Upper lobe of left lung (tissue), 6 donors: ENCODE data around the gene SBNO1. TPM values are rescaled to one million over a fixed set of nuclear protein-coding genes. Genes with fewer than 3 reads are reported as not detected.

Experiments used
- ATAC-seq, 2 donors: fragments of 200-7000 bp; cut with Tn5 transposase; one replicate each; pipeline ENCODE4 v1.9.1; 2022; ENCODE audit warnings: mild to moderate bottlenecking in 2 of 2, moderate library complexity in 2 of 2; ENCODE audit not compliant: low FRiP score in 2 of 2
- DNase-seq, 2 donors: peaks; one replicate each; pipeline ENCODE4 v3.0.0-alpha.2; 2019 to 2020
- H3K27ac ChIP-seq, 4 donors: fragments of 200-600 bp; sonication (generic); one replicate each; pipeline ENCODE4 v1.5.1; 2016 to 2019
- H3K27me3 ChIP-seq, 4 donors: fragments of 200-600 bp; sonication (generic); one replicate each; pipeline ENCODE4 v1.5.1; 2017 to 2019
- H3K36me3 ChIP-seq, 4 donors: fragments of 200-600 bp; sonication (generic); one replicate each; pipeline ENCODE4 v1.5.1; 2016 to 2019
- H3K4me1 ChIP-seq, 4 donors: fragments of 200-600 bp; sonication (generic); one replicate each; pipeline ENCODE4 v1.5.1; 2018 to 2019
- H3K4me3 ChIP-seq, 4 donors: fragments of 200-600 bp; sonication (generic); one replicate each; pipeline ENCODE4 v1.5.1; 2017 to 2019; ENCODE audit warnings: mild to moderate bottlenecking in 2 of 4, moderate library complexity in 1 of 4
- H3K9me3 ChIP-seq, 4 donors: fragments of 200-600 bp; sonication (generic); one replicate each; pipeline ENCODE4 v1.5.1; 2018 to 2019
- EP300 ChIP-seq, 4 donors: sonication (generic); formaldehyde crosslinking; IDR thresholded peaks; one replicate each; pipeline ENCODE4 v1.5.1; 2017; ENCODE audit warnings: antibody characterized with exemption in 4 of 4, control low read depth in 2 of 4
- POLR2A ChIP-seq, 4 donors: fragments of 450-650 bp; IDR thresholded peaks; one replicate each; pipeline ENCODE4 v1.5.1; 2016 to 2017; ENCODE audit warnings: antibody characterized with exemption in 4 of 4, mild to moderate bottlenecking in 2 of 4
- POLR2AphosphoS5 ChIP-seq, 2 donors: sonication (generic); formaldehyde crosslinking; IDR thresholded peaks; one replicate each; pipeline ENCODE4 v1.5.1; 2017; ENCODE audit warnings: antibody characterized with exemption in 2 of 2
- WGBS, 2 donors: methylation state at CpG; one replicate each; pipeline ENCODE4 v1.1.5; 2017 to 2018; 5-methylcytosine and 5-hydroxymethylcytosine counted together
- total RNA-seq, 6 donors: library from RNA; depleted of rRNA in 4 of 6; stranded (reverse); fragments of >200 nt in 4 of 6; gene quantifications; one replicate each; pipeline versions ENCODE4 v1.1.0 to v1.2.1, GENCODE V29; 2016 to 2021
- TF ChIP-seq, protein P1 (sequence below), 6 experiments: fragments of 450-650 bp in 4 of 6; fragments of 200-600 bp in 2 of 6; sonication (generic) in 2 of 6; IDR thresholded peaks; one replicate each; pipeline ENCODE4 v1.5.1; 2016 to 2019; ENCODE audit warnings: antibody characterized with exemption in 6 of 6
- donor health status: DM: no; HTN: no; CAD: no; lungs with moderate emphysema.
- donor health status: DM: no; HTN: yes; CAD: no; lungs with severe emphysema.

SBNO1 gene
- total RNA-seq, 6 donors from 2014 or later = 7.5 to 25.2 (median 20.3) TPM

DNA sequence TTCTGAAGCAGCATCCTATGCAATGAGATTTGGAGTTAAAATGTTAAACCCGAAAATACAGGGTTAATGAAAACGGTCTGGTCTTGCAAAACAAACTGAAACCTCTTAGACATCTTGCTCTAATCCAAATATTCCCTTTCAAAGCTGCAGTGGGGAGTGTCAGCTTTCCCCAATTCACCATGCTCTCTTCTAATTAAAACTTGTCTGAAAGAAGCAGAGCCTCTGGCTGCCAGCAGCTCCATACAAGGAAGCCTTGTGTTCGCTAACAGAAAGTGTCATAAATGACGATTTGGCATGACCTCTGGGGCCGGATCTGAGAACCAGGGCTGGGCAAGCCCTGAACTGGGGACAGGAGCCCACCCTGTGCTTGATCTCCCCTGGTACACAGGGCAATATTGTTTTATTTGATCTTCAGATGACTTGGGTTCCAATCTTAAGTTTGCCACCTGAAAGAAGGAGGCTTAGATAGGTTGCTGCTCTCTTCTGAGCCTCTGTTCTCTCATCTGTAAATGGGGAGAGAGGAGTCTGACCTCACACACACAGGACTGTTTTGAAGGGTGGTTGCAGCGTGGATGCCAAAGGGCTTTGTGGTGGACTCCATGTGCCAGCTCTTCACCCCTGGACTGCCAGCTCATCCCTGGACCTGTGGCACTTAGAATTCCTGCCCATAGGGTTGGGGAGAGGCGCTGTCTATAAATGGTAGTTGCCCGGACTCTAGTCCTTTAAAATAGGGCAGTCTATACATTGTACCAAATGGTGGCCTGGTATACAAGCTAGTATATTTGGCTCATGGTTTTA is 27.1 kb upstream of the SBNO1 start:
- H3K4me1 ChIP-seq = peaks cover 36 to 60% (median 38%) of the 10 kb centered on the region in 4 donors
- TF ChIP-seq EP300 (IDR thresholded peaks at IDR 0.05) (no peak), POLR2A (IDR thresholded peaks at IDR 0.05) (no peak), POLR2AphosphoS5 (IDR thresholded peaks at IDR 0.05) (no peak)
- TF ChIP-seq, protein P1, sequence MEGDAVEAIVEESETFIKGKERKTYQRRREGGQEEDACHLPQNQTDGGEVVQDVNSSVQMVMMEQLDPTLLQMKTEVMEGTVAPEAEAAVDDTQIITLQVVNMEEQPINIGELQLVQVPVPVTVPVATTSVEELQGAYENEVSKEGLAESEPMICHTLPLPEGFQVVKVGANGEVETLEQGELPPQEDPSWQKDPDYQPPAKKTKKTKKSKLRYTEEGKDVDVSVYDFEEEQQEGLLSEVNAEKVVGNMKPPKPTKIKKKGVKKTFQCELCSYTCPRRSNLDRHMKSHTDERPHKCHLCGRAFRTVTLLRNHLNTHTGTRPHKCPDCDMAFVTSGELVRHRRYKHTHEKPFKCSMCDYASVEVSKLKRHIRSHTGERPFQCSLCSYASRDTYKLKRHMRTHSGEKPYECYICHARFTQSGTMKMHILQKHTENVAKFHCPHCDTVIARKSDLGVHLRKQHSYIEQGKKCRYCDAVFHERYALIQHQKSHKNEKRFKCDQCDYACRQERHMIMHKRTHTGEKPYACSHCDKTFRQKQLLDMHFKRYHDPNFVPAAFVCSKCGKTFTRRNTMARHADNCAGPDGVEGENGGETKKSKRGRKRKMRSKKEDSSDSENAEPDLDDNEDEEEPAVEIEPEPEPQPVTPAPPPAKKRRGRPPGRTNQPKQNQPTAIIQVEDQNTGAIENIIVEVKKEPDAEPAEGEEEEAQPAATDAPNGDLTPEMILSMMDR (IDR thresholded peaks at IDR 0.05) = no peak
- DNase-seq = no peak
- no peaks in the 10 kb centered on the region for H3K9me3 ChIP-seq
- 64 to 70% methylated on average over 8 of the region's 8 CpGs for WGBS, 2 donors
- no peak for ATAC-seq
- no peaks in the 10 kb centered on the region for H3K27me3 ChIP-seq
- peaks cover 22 to 60% (median 41%) of the 10 kb centered on the region in 4 donors for H3K36me3 ChIP-seq
- peak overlapping the region in 1 of 4 donors; percentile 86 for H3K4me3 ChIP-seq
- peak overlapping the region; percentile 85 to 92 (median 90) for H3K27ac ChIP-seq

DNA sequence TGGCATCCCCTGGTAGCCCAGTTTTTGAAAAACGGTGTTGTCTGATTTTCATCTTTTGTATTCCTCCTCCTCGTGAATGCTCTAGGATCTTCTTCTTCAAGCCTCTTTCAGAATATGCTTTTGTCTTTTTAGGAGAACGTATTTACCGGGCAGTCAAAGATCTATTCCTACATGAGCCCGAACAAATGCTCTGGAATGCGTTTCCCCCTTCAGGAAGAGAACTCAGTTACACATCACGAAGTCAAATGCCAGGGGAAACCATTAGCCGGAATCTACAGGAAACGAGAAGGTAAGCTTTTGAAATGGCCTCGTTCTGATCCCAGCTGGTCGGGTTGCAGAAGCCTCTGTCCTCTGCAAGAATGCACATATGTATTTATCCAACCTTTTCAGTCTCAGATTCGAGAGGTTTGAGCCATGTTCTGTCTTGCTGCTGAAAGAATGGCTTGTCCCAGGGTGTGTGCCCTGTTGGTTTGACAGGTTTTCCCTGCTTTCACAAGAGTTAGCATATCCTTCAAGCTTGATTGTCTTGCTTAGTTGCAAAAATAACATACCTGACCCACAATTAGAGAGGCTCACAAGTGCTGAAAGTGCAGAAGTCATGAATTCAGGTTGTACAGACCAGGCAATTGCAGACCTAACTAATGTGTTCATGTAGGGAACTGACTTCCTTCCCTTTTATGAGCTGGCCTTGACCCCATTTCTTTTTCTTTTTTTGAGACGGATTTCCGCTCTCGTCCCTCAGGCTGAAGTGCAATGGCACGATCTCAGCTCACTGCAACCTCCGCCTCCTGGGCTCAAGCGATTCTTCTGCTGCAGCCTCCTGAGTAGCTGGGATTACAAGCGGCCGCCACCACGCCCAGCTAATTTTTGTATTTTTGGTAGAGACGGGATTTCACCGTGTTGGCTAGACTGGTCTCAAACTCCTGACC is 26.1 kb upstream of the SBNO1 start:
- Histone ChIP-seq H3K27ac (peak overlapping the region; percentile 85 to 92 (median 90)), H3K4me3 (peak overlapping the region in 3 of 4 donors; percentile 79 to 86 (median 84)), H3K4me1 (peaks cover 36 to 60% (median 38%) of the 10 kb centered on the region in 4 donors), H3K27me3 (no peaks in the 10 kb centered on the region), H3K9me3 (no peaks in the 10 kb centered on the region), H3K36me3 (peaks cover 13 to 50% (median 31%) of the 10 kb centered on the region in 4 donors)
- TF ChIP-seq POLR2A (IDR thresholded peaks at IDR 0.05) (peak in 1 of 4 donors; percentile 40), EP300 (IDR thresholded peaks at IDR 0.05) (no peak), POLR2AphosphoS5 (IDR thresholded peaks at IDR 0.05) (peak; percentile 21 to 29)
- TF ChIP-seq, protein P1 (IDR thresholded peaks at IDR 0.05) = no peak
- WGBS, 2 donors = 33 to 42% methylated on average over 23 of the region's 23 CpGs
- peak in 1 of 2 donors; percentile 44 for DNase-seq
- ATAC-seq = peak; percentile 8 to 78

DNA sequence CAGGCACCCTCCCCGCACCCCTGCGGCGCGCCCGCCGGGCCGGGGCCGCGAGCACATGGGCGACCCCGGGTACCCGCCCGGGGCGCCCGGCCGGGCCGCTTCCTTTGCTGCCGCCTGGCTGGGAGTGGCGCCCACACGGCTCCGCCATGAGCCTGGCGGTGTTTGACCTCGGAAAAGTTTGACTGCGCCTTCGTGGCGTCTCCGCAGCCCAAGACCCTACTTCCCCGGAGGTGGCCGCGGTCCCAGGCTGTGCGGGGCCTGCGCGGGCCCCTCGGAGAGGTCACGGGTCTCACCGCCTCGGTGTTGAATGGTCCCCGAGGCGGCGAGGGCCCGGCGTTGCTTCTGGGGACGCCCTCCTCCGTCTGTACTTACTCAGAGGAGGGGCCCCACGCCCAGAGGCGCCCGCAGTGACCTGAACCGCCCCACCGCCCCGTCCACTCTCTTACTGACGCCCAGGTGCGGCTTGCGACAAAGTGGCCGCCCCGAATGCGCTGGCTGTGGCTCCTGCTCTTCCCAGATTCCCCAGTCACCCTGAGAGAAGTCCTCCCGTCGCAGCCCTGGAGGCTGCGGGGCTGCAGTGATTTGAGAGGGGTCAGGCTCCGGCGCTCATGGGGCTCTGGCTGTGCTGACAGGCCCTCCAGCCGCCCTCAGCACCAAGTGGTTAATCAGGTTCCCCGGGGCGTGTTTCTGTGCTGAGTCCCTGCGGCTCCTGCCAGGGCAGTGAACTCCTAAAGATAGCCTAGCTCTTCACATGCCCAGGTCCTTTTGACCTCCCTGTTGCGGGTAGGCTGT is 25.1 kb upstream of the SBNO1 start:
- Histone ChIP-seq H3K27me3 (no peaks in the 10 kb centered on the region), H3K36me3 (peaks cover 10 to 40% (median 21%) of the 10 kb centered on the region in 4 donors), H3K9me3 (no peaks in the 10 kb centered on the region), H3K4me3 (peak overlapping the region; percentile 57 to 86 (median 82)), H3K4me1 (peaks cover 40 to 60% (median 42%) of the 10 kb centered on the region in 4 donors), H3K27ac (peak overlapping the region; percentile 85 to 92 (median 90))
- peak; percentile 90 to 91 for DNase-seq
- WGBS, 2 donors = 3 to 12% methylated on average over 28 to 39 of the region's 66 CpGs
- ATAC-seq = peak; percentile 67 to 91
- TF ChIP-seq EP300 (IDR thresholded peaks at IDR 0.05) = no peak
- TF ChIP-seq, protein P1 (IDR thresholded peaks at IDR 0.05) = peak in 1 of 6 experiments; percentile 5
- peak in 1 of 4 donors; percentile 43 for TF ChIP-seq POLR2A (IDR thresholded peaks at IDR 0.05)
- TF ChIP-seq POLR2AphosphoS5 (IDR thresholded peaks at IDR 0.05) = peak in 1 of 2 donors; percentile 20

DNA sequence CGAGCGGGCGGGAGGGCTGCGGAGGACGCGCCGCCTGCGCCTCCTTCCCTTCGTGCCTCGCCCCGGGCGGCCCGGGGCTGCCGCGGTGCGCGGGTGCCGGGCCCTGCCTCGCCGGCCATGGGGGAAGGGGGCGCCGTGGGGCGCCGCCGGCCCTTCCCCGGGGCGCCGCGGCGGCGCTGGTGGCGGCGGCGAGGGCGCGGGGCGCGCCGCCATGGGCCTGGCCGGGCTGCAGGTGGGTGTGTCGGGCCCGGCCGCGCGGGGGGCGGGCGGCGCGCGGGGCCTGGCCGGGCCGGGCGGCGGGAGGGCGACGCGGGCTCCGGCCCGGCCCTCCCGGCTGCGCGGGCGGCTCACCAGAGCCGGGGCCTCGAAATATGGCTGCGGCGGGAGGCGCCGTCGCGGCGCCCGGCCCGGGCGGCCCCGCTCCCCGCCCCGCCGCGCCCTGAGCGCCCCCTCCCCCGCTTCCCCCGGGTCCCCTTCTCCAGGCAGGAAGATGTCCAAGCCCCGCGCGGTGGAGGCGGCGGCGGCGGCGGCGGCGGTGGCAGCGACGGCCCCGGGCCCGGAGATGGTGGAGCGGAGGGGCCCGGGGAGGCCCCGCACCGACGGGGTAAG is 24.4 kb upstream of the SBNO1 start:
- H3K36me3 ChIP-seq = peaks cover 10 to 33% (median 15%) of the 10 kb centered on the region in 4 donors
- ATAC-seq (no peak), DNase-seq (peak in 1 of 2 donors; percentile 89)
- no peak for TF ChIP-seq POLR2A (IDR thresholded peaks at IDR 0.05)
- TF ChIP-seq, protein P1 (IDR thresholded peaks at IDR 0.05) = no peak
- no peak for TF ChIP-seq EP300 (IDR thresholded peaks at IDR 0.05)
- TF ChIP-seq POLR2AphosphoS5 (IDR thresholded peaks at IDR 0.05) = no peak
- H3K4me1 ChIP-seq = peaks cover 45 to 61% (median 45%) of the 10 kb centered on the region in 4 donors
- H3K27me3 ChIP-seq = no peaks in the 10 kb centered on the region
- H3K4me3 ChIP-seq = peak overlapping the region in 3 of 4 donors; percentile 79 to 86 (median 84)
- H3K27ac ChIP-seq = peak overlapping the region; percentile 85 to 94 (median 90)
- WGBS, 2 donors = no CpG with 5 or more reads among the region's 102 CpGs
- H3K9me3 ChIP-seq = no peaks in the 10 kb centered on the region
